Stimulated activated CD4-positive, alpha-beta T cell treated with anti-CD3 and anti-CD28 coated beads, Interleukin-1b, Interleukin-23, amount 100 ng/mL, for 48 hours (primary cell): Measurements from ENCODE around the gene EIF4G2.

Experiments used
- DNase-seq: peaks from one replicate; pipeline ENCODE4 v3.0.0-alpha.2; 2020

EIF4G2 gene

DNA sequence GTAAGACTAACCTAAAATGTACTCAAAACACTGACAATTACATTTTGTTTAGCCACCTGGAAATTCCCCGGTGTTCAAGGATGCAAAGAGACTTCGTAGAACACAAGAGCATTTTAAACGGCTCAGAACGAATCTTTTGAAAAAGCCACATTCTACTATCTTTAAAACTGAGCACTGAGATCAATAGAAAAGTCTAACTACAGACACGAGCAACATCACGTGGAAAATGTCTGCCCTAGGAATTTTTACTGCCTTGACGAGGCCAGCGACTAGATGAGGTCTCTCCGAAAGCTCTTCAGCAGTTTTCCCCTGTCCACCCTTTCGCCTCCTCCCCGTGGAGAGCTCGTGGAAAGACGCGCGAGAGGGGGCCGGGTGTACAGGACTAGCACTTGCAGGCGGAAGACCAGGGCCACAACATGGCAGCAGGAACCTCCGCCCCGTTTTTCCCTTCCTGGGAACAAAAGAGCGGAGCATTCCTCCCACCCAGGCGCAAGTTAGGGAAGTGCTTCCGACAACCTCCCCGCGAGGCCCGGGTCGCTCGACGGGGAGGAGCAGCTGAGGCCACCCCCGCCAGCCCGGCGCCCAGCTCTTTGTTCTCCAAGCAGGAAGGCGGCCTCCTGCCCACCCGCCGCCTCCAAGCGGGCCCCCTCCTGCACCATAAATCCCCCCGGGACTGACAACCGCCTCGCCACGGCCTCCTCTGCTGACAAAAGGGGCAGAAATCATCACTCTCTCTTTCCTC lies 1.1 kb downstream of the EIF4G2 start:
- peak; percentile 48 for DNase-seq

DNA sequence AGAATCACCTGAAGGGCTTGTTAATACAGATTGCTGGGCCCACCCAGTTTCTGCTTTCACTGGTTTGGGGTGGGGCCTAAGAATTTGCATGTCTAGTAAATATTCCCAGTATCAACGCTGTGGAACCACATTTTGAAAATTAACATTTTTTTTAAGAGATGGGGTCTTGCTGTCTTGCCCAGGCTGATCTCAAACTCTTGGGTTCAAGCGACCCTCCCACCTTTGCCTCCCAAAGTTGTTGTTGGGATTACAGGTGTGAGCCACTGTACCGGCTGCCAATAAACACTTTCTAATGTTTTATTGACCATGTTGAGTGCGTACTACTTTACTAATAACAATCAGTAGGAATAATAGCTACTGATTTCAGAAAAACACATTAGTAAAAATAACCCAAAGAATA lies 2.5 kb downstream of the EIF4G2 start:
- DNase-seq, result no peak

DNA sequence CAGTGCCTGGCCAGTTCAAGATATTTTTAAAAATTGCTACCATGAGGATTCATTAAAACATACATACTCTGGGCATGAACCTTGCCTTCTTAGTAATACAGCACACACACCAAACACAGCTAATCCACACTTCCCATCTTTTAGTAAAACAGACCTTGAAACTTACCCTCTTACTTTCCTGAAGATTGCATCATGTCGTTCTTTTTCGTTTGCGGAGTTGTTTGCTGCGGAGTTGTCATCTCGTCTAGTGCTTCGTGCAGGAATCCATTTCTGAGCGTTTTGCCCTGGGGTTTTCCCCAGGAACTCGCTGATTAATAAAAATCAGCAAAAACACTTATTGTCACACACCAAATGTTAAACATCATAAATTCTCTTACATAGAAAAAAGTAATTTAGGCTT lies 3.0 kb downstream of the EIF4G2 start:
- DNase-seq, result no peak

DNA sequence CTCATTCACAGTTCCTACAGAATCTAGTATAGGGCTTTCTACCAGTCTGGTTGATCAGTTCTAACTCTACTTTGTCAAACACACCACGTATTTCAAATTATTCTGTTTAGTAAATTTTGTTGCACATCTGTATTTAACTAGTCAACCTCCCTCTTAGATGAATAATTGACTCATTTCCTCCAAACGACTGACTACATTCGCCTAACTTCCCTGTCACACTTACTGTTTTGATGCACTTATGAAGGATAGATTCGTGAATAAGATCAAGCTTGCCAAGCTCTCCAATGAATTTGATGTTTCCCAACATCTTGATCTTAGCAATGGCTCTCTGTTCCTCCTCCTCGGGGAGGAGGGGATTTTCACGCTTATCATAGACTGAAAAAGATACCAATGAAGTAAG lies 5.0 kb downstream of the EIF4G2 start:
- DNase-seq, result no peak

DNA sequence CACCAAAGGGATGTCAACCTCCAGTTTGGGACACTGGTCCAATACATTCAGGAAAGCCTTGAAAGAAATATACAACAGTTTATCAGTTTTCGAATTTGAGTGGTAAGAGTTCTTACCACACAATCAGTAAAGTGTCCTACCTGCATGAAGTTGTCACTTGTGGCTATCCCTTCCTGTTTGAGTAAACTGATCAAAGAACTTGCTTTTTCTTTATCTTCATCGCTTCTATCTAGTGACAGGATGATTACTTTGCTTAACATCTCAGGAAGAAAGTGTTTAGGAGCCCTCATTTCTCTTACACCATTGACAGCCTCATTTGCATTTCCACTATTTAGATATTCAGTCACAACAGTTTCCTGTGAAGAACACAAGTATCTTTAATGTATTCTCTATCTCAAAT lies 8.4 kb downstream of the EIF4G2 start:
- DNase-seq, result no peak

DNA sequence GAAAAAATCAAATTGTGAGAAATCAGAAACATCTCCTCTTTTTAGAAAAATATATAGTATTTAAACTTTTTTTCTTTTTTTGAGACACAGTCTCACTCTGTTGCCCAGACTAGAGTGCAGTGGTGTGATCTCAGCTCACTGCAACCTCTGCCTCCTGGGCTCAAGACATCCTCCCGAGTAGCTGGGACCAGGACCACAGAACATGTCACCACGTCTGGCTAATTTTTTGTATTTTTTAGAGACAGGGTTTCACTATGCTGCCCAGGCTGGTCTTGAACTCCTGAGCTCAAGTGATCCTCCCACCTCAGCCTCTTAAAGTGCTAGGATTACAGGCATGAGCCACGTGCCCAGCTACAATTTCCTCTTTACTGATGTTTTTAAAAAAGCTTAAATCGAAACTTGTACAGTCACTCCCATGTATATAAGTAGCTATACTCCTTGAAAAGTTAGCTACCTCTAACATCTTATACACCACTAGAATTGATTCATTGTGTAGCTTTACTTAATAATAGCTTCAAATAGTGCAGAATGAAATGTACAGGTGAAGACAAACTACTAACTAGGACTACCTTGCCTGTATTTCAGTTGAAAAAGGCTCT lies 10.3 kb downstream of the EIF4G2 start:
- no peak for DNase-seq

DNA sequence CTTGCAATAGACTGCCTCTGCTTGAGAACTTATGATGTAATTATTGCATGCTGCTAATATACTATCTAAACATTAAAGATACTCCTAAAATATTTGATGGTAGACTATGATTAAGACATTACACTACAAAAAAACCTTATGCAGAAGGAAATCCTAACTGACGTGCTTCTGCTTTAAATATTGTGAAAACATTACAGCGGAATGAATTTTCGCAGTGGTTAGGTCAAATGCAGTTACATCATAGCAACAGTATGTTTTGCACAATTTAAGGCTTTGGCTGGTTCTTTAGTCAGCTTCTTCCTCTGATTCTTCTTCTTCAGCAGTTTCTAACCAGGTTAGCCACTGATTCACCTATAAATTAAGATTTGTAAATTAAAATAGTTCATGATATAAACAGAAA lies 11.2 kb downstream of the EIF4G2 start:
- DNase-seq, result no peak

DNA sequence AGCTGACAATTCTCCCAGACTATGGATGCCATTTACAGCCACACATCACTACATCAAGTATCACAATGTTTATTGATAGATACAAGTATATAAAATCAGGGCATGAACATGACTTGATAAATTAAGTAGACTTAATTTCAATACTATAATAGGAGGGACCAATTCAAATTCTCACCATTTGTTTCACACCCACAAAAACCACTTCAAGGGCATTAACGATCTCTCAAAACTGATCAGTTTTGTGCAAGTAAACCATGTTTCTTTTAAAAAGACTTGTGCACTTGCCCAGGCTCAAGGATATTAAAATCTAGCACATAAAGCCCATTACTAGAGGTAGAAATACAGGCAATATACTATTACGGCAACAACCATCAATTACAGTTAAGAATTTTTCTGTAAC lies 11.7 kb downstream of the EIF4G2 start:
- no peak for DNase-seq

DNA sequence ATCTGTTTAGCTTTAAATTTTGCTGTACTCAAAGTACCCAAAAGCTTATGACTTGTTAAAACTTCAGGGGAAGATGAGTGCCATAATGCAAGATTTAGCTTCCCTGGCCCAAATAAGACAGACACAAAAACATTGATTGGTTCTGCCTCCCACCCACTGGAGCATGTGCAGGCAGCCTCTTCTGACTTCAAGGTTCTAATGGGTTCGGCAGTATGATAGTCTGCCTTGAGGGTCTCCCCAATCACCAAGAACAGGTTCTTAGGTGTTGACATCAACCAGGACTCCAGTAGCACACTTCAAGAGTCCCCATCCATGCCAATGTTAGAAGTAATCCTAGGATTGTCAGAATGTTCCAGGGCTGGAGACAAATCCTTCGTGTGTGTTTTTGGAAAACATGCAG lies 12.5 kb downstream of the EIF4G2 start:
- DNase-seq, result no peak

DNA sequence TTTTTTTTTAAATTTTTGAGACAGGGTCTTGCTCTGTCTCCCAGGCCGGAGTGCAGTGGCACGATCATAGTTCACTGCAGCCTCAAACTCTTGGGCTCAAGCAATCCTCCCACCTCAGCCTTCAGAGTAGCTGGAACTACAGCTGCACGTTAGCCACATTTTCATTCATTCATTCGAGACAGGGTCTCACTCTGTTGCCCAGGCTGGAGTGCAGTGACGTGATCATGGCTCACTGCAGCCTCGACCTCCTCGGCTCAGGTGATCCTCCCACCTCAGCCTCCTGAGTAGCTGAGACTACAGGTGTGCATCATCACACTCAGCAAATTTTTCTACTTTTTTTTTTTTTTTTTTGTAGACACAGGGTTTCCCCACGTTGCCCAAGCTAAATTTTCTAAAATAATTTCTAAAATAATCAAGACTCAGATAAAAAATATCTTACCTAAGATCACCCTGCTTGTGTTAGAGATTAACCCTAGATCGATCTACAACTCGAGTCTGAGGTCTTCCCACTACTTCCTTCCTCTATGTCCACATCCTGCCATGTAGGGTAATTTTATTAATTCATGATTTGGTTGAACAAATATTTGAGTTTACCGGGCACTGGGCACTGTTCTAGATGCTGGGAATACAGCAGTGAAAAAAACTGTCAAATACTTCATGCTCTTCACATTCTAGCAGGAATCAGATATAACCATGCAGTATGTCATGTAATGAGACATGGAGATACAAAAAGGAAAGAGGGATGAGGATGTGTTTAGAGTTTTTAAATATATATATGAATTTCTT lies 15.1 kb downstream of the EIF4G2 start:
- no peak for DNase-seq

DNA sequence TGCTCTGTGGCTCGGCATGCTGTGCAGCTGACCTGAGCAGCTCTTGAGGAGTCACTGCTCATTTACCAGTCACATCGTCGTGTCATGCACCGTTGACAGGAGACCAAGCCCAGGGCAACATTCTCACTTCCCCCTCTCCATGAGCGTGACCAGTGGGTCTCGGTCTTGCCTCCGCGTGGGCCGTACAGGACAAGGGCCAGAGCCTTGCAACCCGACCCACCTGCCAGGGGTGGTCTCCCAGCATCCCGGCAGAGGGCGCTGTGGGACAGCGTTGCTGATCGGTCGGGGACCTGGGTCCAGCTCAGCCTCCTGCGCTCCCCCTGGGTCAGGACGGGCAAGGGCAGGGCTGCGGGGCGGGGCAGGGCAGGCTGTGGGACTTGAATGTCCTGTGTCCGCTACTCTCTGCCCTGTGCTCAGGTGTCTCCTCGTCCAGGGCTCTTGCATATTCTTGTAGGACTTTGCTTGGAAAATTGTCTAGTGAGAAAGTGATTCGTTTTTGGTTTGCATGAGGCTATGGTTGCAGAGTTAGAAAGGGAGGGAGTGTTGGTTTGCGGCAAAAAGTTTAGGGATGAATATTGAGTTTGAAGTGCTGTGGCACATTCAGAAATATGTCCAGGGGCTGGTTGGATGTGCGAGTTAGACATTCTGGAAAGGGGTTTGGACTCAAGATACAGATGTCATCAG lies 16.2 kb downstream of the EIF4G2 start:
- peak; percentile 83 for DNase-seq

DNA sequence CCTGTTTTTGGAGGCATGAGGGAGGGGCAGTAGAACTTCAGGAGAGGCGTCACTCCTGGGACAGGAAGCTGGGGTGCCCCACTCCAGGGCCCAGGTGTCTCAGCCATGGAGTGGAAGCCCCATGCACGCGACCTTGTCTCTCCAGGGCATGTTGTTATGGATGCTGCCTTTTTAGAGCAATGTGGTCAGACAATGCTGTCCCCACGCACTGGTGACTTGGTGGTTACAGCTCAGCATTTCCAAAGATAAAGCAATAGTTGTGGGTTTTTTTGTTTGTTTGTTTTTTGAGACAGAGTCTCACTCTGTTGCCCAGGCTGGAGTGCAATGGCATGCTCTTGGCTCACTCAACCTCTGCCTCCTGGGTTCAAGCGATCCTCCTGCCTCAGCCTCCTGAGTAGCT lies 22.3 kb downstream of the EIF4G2 start:
- DNase-seq, result no peak

DNA sequence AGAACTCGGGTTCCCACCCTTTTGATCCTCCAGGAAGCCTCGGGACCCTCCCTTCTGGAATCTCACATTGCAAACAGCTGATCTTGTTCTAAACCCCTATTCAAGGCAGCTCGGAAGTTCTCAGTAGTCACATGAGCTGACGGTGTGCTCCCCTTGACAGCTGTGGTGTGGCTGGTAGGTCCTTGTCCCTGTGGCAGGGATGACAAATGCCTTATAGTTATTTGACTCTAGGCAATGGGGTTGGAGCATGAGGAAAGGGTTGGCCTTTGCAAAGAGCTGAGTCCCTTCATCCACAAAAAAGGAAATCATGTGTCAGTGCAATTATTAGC lies 23.6 kb downstream of the EIF4G2 start:
- DNase-seq, result no peak

DNA sequence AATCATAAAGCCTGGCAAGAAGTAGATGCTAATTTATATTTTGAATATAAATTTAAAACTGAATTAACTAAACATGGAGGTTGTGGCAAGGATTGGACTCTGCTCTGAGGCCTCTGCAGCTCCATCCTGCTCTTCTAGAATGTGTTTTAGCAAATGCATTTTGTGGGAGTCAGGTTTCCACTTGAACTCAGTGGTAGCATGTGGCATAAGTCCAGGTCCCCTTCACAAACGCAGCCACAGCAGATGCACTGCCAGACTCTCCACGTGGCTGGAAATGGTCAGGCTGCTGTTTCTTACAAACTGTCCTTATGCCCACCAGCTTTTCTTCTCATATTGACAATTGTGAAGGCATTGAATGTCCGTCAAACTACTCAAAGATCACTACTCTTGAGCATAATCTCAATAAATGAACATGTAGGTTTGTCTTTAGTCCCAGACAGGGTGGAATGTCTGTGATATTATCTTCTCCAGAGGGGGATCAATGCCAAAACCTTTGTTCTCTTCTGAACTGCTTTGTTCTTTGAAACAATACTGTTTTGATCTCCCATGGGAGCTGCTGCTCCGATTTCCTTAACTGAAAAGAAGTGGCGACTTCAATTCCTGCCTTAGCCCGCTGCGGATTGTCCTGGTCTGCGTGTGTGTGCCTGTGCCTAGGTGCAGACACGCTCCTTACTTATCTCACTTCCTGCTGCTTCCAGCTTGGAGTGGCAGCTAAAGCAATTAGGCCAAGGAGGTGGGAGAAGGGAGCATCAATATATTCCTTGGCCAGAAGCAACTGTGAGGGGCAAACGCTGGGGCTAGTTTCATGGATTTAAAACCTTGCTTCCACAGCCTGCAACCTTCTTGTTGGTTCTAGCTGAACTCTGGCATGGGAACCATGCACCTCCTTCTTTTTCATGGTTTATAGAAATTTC lies 24.2 kb downstream of the EIF4G2 start:
- no peak for DNase-seq

DNA sequence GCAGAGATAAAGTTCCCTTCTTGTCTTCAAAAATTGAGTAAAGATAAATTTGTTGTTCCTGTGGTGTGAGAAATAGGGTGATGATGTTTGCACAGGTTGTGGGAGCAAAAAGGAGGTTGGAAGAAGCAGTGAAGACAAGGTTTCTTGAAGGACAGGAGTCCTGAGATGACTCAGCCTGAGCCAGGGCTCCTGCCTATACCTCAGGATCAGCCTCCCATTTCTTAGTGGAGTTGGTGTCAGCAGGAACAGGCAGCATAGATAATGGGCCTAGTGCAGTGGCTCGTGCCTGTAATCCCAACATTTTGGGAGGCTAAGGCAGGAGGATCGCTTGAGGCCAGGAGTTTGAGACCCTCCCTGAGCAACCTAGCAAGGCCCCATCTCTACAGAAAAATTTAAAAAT lies 28.7 kb downstream of the EIF4G2 start:
- DNase-seq, result no peak

DNA sequence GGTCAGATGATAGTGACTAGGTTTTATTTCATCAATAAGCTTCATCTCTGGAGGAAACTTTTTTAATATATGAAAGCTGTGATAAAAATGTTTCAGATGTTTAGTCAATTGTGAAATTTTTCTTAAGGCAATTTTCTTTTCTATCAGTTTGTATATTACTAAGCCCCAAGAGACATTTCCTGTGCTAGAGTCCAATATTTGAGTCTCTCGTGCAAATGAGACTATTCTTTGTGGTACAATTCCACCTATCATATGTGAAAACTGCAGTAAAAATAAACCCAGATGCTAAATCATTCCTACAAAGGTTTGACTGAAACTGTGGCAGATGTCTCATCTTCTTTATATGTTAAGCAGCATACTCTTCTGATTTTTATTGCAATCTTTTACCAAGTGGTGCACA lies 29.6 kb downstream of the EIF4G2 start:
- no peak for DNase-seq

DNA sequence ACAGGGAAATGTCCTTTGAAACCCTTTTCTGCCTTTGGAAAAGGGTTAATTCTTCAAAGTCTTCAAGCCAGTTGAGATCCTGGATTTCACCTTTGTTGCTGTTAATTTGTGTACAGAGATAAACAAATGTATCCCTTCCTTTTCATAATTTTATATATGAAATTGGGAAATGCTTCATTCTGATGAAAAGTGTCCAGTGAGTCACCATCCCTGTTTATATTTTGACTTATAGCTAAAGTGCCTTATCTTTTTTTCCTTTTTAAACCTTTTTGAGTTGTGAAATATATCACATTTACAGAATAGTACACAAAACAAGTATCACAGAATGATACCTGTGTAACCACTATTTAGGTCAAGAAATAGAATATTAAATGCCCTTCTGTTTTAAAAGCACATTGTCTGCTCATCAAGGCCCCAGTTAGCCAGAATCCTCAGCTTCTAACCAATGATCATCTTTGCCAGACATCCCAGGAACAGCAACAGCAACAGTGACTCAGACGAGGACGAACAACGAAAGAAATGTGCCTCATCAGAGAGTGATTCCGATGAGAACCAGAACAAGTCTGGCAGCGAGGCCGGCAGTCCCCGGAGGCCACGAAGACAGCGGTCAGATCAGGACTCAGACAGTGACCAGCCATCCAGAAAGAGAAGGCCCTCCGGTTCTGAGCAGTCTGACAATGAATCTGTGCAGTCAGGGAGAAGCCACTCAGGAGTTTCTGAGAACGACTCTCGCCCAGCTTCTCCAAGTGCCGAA lies 30.3 kb downstream of the EIF4G2 start:
- DNase-seq, result no peak

DNA sequence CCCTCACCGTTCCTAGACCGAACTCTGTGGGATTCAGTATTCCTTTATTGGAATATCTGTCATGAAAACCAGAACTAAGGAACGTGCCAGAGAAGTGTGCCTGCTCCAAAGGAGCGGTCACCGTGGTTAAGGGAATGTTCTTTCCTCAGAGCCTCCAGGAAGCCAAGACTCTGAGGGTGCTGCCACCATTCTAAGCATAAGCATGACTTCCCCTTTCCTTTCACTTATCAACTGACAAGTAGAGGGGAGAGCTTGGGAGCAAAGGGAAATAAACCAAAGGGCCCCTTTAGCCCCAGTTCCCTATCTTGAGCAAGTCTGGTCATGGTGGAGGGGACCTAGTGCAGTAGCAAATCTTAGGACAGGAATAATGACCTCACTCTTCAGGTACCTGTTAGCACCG lies 30.9 kb downstream of the EIF4G2 start:
- DNase-seq, result no peak

DNA sequence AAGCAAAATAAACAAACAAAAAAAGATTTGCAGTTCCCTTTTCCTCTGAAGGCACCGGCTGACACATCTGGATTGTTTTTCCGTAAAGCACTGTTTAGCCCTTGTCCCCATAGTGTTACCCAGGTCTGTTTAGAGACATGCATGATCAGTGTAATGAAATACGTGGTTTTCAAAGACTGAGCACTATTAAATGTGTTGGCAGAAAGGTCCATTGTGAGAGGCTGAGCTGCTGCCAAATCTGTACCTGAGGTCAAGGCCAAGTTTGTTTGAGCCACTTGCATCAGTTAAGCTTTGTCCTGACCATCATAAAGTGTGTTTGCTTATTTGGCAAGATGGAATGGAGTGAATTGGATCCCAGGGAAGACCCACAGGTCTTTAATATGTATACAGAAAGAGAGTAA lies 31.3 kb downstream of the EIF4G2 start:
- DNase-seq, result no peak

DNA sequence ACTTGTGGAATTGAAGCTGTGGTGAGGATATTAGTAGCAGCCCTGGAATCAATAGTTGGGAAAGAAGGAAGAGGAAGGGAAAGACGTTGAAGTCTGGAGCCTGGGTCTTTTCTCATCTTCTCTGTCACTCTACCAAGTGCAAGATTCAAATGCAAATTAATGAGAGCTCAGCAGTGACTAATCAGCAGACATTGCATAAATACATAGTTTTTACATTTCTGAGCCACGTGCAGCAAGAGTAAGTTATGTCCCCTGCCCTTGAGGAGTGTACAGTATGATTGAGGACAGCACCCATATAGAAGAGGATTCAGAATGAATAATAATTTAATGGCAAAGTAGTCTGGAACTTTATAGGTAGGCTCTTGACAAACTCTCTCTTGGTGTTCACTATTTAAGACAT lies 33.9 kb downstream of the EIF4G2 start:
- no peak for DNase-seq

DNA sequence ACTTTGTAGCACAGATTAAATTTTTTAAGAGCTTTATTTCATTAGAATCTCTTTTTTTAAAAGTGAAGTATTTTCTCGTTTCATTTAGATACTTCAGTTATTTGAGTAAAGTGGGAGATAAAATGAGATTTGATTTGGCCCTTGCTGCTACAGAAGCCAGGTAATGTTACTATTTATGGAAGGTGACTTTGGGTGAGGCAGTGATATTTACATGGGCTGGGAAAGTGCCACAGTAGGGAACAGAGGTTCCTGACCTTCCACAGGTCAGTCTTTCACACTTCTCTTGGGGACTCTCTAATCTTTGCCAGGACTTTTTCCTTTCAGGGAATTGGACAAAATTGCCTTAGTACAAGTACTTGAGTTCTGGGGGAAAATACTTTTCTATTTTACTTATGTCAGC lies 37.3 kb downstream of the EIF4G2 start:
- DNase-seq, result no peak
